Measurements from ENCODE around the gene FBXO10. TPM values are rescaled to one million over a fixed set of nuclear protein-coding genes. Genes with fewer than 3 reads are reported as not detected.

Gene FBXO10, protein sequence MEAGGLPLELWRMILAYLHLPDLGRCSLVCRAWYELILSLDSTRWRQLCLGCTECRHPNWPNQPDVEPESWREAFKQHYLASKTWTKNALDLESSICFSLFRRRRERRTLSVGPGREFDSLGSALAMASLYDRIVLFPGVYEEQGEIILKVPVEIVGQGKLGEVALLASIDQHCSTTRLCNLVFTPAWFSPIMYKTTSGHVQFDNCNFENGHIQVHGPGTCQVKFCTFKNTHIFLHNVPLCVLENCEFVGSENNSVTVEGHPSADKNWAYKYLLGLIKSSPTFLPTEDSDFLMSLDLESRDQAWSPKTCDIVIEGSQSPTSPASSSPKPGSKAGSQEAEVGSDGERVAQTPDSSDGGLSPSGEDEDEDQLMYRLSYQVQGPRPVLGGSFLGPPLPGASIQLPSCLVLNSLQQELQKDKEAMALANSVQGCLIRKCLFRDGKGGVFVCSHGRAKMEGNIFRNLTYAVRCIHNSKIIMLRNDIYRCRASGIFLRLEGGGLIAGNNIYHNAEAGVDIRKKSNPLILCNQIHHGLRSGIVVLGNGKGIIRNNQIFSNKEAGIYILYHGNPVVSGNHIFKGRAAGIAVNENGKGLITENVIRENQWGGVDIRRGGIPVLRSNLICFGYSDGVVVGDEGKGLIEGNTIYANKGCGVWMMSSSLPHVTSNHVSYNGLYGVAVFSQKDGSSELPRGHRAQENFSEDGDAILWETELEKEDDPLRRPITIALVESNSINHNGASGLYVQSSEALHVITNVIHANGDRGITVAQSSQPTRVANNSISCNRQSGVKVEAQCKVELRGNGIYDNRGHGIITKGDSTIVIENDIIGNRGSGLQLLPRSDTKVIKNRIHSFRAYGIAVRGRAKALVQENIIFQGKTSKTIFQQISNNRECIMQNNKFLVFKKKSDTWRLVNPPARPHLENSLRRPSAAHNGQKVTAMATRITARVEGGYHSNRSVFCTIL
- 3.6 and 5.1 TPM in 2 replicates for total RNA-seq (2014; rRNA removed; shearing (Covaris generic))

DNA sequence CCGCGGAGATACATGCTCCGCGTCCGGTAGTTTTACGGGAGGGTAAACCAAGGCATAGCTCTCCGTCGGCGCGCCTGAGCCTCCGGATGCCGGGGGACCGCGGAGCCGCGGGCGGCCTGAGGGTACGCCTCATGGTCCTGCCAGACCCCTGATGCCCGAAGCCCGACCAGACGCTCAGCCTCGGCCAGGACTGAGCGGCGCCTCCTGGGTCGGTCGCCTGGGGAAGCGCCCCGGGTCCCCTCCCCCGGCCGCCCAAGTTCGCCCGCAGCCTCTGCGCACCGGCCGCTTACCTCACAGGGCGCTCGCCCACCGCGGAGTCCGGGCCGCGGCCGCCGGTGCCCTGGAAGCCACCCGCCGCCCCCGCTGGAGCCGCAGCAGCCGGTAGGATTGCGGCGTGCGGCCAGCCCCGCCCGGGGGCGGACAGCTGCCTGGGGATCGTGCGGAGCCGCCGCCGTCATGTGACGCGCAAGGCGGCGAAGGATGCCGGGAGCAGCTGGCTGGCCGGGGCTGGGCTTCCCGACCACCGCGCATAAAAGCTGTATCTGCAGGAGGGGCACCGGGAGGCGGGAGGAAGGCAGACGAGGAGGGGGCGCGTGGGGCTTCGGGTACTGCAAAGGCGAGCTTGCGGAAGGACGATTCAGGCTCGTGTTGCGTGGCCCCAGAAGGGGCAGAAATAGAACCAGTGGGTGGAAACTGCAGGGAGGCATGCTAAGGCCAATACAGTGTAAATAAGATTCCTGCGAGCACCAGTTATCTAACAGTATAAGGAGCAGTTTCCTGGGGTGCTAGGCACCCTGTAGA lies at the start of gene FBXO10:
Gene FBXO10, minus strand, starts transcription at position 460 of the 801 bp plus-strand sequence. CDS start 34,612 bp downstream, outside the sequence.
- DNase-seq (ENCODE audit: low read depth in 1 of 2, low spot score in 2 of 2): peak; percentile 27 to 43
- no peaks in the 10 kb centered on the region for H3K27me3 ChIP-seq (replicated peaks)
- H3K36me3 ChIP-seq: no peaks in the 10 kb centered on the region
- peaks cover 9% of the 10 kb centered on the region for H3K4me1 ChIP-seq (replicated peaks)
- peak within 1 kb of the TSS; percentile 71 for H3K4me3 ChIP-seq
- no peak within 1 kb of the TSS; the same call in 1 of the 2 replicates for H3K27ac ChIP-seq
- no peaks in the 10 kb centered on the region for H3K9me3 ChIP-seq (replicated peaks)

DNA sequence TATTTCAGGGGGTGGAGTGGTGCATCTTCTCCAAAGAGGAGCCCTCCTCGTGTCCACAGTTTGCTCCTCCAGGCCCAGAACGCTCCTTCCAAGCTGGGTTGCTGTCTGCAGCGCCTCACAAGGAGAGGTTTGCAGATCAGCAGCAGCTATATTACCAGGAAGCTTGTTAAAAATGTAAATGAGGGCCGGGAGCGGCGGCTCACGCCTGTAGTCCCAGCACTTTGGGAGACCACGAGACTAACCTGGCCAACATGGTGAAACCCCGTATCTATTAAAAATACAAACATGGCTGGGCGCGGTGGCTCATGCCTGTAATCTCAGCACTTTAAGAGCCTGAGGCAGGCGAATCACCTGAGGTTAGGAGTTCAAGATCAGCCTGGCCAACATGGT lies 49.6 kb upstream of the FBXO10 start:
- H3K9me3 ChIP-seq (replicated peaks): no peaks in the 10 kb centered on the region
- H3K4me1 ChIP-seq (replicated peaks): no peaks in the 10 kb centered on the region
- no peak for DNase-seq (ENCODE audit: low read depth in 1 of 2, low spot score in 2 of 2)
- H3K27me3 ChIP-seq (replicated peaks): no peaks in the 10 kb centered on the region
- H3K27ac ChIP-seq: no peak overlapping the region
- no peaks in the 10 kb centered on the region for H3K36me3 ChIP-seq
- no peak overlapping the region for H3K4me3 ChIP-seq

DNA sequence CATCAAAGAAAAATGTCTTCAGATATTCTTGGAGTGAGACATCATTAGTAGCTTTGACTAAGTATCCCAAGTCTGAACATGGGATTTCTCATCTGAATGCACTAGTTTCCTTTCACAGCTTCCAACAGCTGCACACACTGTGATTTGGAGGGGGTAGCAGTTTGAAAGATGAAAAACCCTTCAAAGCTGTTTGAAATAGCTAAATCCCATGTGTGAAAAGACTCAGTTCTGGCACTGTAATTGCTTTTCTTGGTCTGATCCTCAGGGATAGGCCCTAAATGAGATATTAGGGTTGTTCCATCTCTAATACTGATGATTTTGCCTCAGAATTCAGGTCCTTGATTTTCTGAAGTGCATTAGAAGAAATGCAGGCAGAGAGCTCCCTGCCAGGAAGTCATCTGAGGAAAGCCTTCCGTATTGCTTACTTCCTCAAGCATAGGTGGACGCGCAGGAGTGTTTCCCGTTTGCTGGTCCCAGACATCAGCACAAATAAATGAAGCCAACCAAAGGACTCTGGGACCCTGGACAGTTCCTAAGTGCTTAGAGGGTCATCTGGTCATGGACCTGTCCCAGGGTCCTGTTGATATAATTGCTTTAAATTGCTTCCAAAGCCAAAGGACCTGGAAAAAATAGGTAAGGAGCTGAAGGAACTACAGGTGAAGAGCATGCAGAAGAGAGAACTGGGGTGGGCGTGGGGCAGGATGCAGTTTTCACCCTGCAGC lies 49.0 kb upstream of the FBXO10 start:
- Histone ChIP-seq H3K9me3 (replicated peaks) (no peaks in the 10 kb centered on the region), H3K36me3 (no peaks in the 10 kb centered on the region), H3K27ac (no peak overlapping the region), H3K27me3 (replicated peaks) (no peaks in the 10 kb centered on the region), H3K4me3 (no peak overlapping the region), H3K4me1 (replicated peaks) (no peaks in the 10 kb centered on the region)
- DNase-seq (ENCODE audit: low read depth in 1 of 2, low spot score in 2 of 2): no peak

DNA sequence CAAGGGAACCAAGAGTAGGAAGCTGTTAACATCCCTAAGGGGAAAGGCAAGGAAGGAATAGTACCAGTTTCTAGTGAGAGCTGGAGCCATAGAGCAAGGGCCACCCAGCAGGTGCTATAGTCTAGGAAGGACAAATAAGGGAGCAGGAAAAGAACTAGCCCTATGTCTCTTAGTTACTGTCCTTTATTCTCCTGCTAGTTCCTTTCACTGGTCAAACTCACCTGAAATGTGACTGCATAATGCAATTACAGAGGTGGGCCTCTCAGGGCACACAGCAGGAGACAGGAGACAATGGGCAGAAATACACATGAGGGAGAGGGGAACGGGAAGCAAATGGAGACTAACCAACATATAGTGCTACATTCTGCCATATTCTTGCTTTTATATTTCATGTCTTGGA lies 47.9 kb upstream of the FBXO10 start:
- no peaks in the 10 kb centered on the region for H3K9me3 ChIP-seq (replicated peaks)
- no peak overlapping the region for H3K4me3 ChIP-seq
- H3K27me3 ChIP-seq (replicated peaks): no peaks in the 10 kb centered on the region
- H3K4me1 ChIP-seq (replicated peaks): no peaks in the 10 kb centered on the region
- H3K36me3 ChIP-seq: no peaks in the 10 kb centered on the region
- no peak overlapping the region for H3K27ac ChIP-seq
- no peak for DNase-seq (ENCODE audit: low read depth in 1 of 2, low spot score in 2 of 2)

DNA sequence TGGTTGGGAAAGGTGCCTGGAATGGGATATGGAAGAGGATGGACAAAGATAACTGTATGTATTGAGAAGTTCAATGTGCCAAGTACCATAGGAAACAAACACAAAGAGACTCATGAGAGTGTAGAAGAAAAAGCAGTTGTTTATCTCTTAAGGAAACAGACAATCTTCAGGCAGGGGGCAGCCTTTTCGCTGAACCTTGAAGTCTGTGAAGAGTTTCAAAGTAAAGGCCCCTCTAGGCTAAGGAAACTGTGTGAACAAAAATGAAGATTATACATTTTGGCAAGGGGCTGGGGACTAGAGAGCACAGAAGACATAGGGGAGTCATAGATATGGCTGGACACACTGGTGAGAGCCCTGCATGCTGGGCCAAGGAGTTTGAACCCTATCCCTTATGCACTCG lies 47.1 kb upstream of the FBXO10 start:
- H3K9me3 ChIP-seq (replicated peaks): no peaks in the 10 kb centered on the region
- no peak for DNase-seq (ENCODE audit: low read depth in 1 of 2, low spot score in 2 of 2)
- no peak overlapping the region for H3K4me3 ChIP-seq
- H3K27ac ChIP-seq: no peak overlapping the region
- no peaks in the 10 kb centered on the region for H3K27me3 ChIP-seq (replicated peaks)
- H3K36me3 ChIP-seq: no peaks in the 10 kb centered on the region
- H3K4me1 ChIP-seq (replicated peaks): no peaks in the 10 kb centered on the region

DNA sequence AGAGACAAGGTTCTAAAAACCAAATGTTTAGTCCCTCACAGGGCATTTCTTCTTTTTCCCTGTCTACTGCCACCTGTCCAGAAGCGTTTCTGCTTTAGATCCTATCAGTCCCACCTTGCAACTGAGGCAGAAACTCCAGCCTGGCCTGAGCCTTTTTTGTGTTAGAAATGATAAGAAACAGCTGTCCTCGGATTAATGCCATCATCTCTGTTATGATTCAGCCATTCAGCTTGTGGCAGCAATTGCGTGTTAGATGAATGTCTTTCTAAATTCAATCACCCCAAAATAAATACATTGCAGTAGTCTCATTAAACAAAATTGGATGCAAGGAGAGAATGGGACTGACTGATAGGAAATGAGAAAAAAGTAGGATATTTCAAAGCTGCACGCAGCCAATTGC lies 46.3 kb upstream of the FBXO10 start:
- Histone ChIP-seq H3K4me1 (replicated peaks) (no peaks in the 10 kb centered on the region), H3K4me3 (no peak overlapping the region), H3K27ac (no peak overlapping the region), H3K36me3 (no peaks in the 10 kb centered on the region), H3K27me3 (replicated peaks) (no peaks in the 10 kb centered on the region), H3K9me3 (replicated peaks) (no peaks in the 10 kb centered on the region)
- no peak for DNase-seq (ENCODE audit: low read depth in 1 of 2, low spot score in 2 of 2)

DNA sequence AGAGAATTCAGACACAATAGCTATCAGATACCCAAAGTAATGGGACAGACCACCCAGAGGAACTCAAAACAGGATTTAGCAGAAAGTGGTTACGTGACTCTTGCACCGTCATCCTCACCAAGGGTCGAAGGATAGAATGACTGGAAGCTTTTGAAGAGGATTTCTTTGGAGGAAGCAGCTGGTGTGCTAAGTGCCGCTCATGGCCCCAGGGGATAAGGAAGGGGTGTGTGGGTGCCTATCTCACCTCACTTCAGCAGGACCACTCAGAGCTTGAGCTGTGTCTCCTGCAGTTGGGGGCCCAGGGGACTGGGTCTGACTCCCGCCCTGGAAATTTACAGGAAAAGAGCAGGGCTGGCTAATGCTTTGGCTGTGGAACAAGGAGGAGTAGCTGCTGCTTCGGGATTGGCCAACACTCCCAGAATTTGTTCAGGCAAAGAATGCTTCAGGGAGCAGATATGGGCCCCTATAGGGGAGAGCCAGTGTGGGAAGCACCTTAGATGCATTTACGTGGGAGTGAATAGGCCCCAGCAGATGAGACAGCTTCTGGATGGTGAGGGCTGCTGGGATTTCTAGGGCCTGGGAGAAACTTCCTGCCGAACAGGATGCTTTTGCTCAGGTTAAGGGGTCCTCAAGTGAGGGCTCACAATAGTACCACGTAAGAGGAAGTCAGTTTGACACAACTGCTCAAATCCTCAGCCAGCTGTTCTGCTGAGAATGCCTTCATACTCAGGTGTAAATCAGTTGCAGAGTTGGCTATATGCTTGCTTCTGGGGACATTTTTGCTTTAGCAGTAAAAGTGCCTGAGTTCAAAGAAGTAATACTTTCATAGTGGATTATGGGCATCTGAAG lies 45.3 kb upstream of the FBXO10 start:
- H3K4me3 ChIP-seq: no peak overlapping the region
- no peaks in the 10 kb centered on the region for H3K9me3 ChIP-seq (replicated peaks)
- H3K4me1 ChIP-seq (replicated peaks): no peaks in the 10 kb centered on the region
- no peak overlapping the region for H3K27ac ChIP-seq
- no peak for DNase-seq (ENCODE audit: low read depth in 1 of 2, low spot score in 2 of 2)
- H3K27me3 ChIP-seq (replicated peaks): no peaks in the 10 kb centered on the region
- no peaks in the 10 kb centered on the region for H3K36me3 ChIP-seq

DNA sequence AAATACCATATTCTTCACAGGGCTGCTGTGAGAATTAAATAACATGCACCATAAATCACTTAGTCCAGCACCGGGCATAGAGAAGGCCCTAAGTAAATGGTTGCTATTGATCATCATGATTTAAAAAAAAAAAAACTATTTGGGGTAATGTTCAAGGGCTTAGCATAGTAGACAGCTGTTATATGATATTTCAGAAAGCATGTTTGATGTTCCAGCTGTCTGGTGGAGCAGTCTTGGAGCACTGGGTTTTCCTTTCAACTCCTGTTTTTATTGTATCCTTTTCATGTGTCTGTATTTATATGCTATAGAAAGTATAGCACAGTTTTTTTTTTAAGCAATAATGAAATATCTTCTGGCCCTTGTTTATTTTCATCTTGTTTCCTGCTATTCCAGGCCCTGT lies 44.2 kb upstream of the FBXO10 start:
- Histone ChIP-seq H3K4me3 (no peak overlapping the region), H3K27ac (no peak overlapping the region), H3K36me3 (no peaks in the 10 kb centered on the region), H3K27me3 (replicated peaks) (no peaks in the 10 kb centered on the region), H3K9me3 (replicated peaks) (no peaks in the 10 kb centered on the region), H3K4me1 (replicated peaks) (no peaks in the 10 kb centered on the region)
- DNase-seq (ENCODE audit: low read depth in 1 of 2, low spot score in 2 of 2): no peak

DNA sequence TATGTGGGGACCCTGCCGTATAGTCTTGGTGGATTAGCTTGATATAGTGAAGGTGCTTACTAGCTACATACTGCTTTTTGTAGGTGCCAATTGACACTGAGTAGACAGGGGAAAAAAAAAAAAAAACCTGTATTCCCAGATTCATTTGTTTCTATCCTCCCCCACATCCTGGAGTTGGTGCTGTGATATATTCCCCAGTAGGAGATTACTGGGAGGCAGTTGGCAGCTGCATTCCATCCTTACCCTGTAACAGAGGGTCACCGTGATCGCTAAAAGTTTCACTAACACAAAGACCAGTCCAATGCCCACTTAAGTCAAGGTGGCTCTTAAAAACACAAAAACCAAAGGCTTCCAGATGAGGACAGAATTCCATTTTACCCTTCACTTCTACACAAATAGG lies 43.6 kb upstream of the FBXO10 start:
- Histone ChIP-seq H3K36me3 (no peaks in the 10 kb centered on the region), H3K4me3 (no peak overlapping the region), H3K4me1 (replicated peaks) (no peaks in the 10 kb centered on the region), H3K27me3 (replicated peaks) (no peaks in the 10 kb centered on the region), H3K9me3 (replicated peaks) (no peaks in the 10 kb centered on the region), H3K27ac (no peak overlapping the region)
- DNase-seq (ENCODE audit: low read depth in 1 of 2, low spot score in 2 of 2): no peak

DNA sequence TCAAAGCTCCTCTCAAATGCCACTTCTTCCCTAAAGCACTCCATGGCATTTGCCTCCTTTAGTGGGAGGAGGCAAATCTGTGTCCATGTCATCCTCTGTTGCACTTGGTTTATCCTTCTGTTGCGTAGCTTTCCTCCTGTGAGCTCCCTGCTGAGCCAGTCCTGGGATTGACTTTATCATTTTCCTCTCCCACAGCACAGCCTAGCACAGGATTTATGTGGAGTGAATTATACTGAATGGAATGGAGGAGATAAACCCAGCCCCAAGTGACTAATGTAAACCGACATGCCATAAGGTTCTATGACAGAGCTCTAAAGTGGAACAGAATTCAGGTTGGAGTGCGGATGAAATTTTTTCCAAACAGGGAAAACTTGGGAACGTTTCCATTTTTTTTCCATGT lies 42.6 kb upstream of the FBXO10 start:
- no peaks in the 10 kb centered on the region for H3K36me3 ChIP-seq
- no peak overlapping the region for H3K4me3 ChIP-seq
- no peaks in the 10 kb centered on the region for H3K9me3 ChIP-seq (replicated peaks)
- no peaks in the 10 kb centered on the region for H3K4me1 ChIP-seq (replicated peaks)
- no peak overlapping the region for H3K27ac ChIP-seq
- no peak for DNase-seq (ENCODE audit: low read depth in 1 of 2, low spot score in 2 of 2)
- no peaks in the 10 kb centered on the region for H3K27me3 ChIP-seq (replicated peaks)

DNA sequence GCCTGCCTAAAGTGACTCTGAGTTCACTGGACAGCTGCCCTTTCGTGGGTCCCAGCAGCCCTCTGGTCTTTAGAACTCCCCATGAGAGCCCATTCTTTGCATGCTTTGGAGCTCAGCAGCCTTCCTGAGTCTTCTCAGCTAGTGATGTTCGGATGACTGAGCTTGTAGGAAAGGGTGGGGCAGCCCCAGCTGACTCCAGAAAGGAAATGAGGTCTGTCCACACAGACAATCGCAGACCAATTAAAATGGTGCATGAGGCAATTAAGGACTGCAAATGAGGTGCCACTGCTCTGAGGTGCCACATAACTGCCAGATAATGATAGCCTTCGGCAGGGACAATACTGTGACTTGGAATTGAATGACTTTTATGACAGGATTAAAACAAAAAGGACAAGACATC lies 41.7 kb upstream of the FBXO10 start:
- DNase-seq (ENCODE audit: low read depth in 1 of 2, low spot score in 2 of 2): no peak
- no peaks in the 10 kb centered on the region for H3K4me1 ChIP-seq (replicated peaks)
- H3K27ac ChIP-seq: no peak overlapping the region
- no peaks in the 10 kb centered on the region for H3K36me3 ChIP-seq
- no peaks in the 10 kb centered on the region for H3K27me3 ChIP-seq (replicated peaks)
- H3K9me3 ChIP-seq (replicated peaks): no peaks in the 10 kb centered on the region
- no peak overlapping the region for H3K4me3 ChIP-seq

DNA sequence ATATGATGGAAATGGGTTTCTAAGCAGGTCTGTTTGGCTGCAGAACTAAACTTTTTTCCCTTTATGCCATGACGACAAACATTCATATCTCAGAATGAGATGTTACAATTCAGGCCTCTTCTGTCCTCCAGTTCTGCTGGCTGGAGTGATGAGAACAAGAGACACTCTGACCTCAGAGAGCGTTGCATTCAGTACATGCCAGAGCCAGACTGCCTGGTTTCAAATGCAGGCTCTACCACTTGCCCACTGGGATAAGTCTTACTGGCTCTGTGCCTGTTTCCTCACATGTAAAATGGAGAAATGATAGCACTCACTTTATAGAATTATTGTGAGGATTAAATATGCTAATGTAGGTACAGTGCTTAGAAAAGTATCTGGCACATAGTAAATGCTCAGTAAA lies 41.0 kb upstream of the FBXO10 start:
- Histone ChIP-seq H3K36me3 (no peaks in the 10 kb centered on the region), H3K9me3 (replicated peaks) (no peaks in the 10 kb centered on the region), H3K4me3 (no peak overlapping the region), H3K4me1 (replicated peaks) (no peaks in the 10 kb centered on the region), H3K27ac (no peak overlapping the region), H3K27me3 (replicated peaks) (no peaks in the 10 kb centered on the region)
- DNase-seq (ENCODE audit: low read depth in 1 of 2, low spot score in 2 of 2): no peak

Measured in SJSA1 (cell line).